RCC 7860 (cell line): ENCODE results near the gene GALNT9.
"Not testable (repeated sequence)": the region's sequence is repeated elsewhere in the genome, so short reads cannot be mapped to it uniquely, and the experiment has no call there.

Experiments used
- DNase-seq: peaks from one replicate; pipeline ENCODE4 v3.0.0-alpha.2; 2015; ENCODE audit warnings: low spot score
- FAIRE-seq: peaks from 2 replicates; lab custom pipeline; 2012; peaks lifted over from hg19 to GRCh38; lab: Jason Lieb, UNC

Gene GALNT9

GRCh38 chr12:132257206-132257954 is 72.0 kb downstream of the GALNT9 start:
- DNase-seq (no peak), FAIRE-seq (no peak)

- DNase-seq (no peak), FAIRE-seq (no peak)
Measured at GRCh38 chr12:132256646-132257045, 72.7 kb downstream of the GALNT9 start.

DNA sequence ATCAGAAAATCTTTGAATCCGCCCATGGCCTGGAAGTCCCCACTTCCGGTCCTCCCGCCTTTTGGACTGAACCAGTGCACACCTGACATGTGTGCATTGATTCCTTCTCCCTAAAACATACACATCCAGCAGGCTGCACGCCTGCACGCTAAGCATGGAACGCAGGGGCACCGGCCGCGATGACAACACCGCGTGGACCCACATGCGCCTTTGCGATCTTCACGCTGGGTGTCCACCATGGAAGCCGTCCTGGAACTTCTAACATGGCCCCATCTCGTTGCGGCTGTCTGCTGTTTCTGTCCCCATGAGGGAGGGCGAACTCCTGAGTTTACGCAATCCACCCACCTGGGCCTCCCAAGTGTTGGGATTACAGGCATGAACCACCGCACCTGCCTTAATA is 73.7 kb downstream of the GALNT9 start:
- DNase-seq = no peak
- FAIRE-seq = no peak

- DNase-seq (no peak), FAIRE-seq (no peak)
Measured at GRCh38 chr12:132253698-132254480, 75.5 kb downstream of the GALNT9 start.

DNA sequence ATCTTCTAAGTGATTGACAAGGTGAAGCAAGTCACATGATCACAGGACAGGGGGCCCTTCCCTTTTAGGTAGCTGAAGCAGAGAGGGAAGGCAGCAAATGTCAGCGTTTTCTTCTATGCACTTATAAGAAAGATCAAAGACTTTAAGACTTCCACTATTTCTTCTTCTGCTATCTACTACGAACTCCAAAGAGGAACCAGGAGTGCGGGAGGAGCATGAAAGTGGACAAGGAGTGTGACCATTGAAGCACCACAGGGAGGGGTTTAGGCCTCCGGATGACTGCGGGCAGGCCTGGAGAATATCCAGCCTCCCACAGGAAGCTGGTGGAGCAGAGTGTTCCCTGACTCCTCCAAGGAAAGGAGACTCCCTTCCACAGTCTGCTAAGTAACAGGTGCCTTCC is 76.4 kb downstream of the GALNT9 start:
- not testable (repeated sequence) for DNase-seq, FAIRE-seq

DNA sequence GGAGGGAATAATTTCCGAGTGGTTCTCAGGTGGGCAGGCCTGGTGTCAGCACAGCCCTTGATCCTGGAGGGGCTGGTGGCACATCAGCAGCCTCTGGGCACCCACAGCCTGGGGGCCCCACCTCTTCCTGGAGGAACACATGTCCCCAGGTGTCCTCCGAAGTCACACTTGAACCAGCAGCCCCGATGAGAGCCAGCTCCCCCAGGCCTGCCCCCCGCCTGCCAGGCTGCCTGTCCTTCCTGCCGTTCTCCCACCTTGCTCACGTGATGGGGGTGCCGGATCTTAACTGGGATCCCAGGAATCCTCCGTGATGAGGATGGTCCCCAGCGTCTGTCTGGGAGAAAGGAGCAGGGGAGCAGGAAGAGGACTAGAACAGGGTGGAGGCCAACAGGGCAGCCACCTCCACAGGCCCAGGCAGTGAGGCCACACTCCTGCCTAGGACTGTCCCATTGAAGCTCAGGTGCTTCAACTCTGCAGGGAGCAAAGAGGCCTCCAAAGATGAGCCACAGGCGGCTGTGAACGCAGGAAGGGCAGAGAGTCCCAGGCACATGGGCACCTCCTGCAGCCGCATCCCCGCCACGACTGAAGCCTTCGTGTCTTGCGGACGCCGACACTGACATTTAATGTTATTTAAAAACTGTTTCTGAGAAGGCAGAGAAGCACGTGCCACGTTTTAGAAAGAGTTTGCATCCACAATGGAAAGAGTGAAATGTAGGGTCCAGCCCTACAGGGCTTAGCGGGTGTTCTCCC is 77.5 kb downstream of the GALNT9 start:
- FAIRE-seq (no peak), DNase-seq (no peak)

GRCh38 chr12:132251310-132251709 is 78.1 kb downstream of the GALNT9 start:
- no peak for FAIRE-seq

DNA sequence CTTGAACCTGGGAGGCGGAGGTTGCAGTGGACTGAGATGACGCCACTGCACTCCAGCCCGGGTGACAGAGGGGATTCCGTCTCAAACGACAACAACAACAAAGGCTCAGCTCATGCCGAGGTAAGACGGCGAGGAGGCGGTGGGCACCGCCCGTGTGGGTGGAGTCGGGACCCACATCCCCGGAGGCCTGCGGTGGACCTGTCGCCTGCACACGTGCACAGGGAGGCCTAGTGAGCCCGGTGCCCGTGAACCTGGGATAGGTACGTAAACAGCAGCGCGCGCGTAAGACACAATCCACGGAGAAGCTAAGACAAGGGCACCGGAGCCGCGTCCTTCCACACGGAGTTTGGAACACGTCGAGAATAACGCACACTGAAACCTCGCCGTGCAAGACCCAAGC is 78.7 kb downstream of the GALNT9 start:
- FAIRE-seq = no peak

More at GRCh38 chr12:132251310-132251709, 78.1 kb downstream of the GALNT9 start:
- DNase-seq = no peak

DNA sequence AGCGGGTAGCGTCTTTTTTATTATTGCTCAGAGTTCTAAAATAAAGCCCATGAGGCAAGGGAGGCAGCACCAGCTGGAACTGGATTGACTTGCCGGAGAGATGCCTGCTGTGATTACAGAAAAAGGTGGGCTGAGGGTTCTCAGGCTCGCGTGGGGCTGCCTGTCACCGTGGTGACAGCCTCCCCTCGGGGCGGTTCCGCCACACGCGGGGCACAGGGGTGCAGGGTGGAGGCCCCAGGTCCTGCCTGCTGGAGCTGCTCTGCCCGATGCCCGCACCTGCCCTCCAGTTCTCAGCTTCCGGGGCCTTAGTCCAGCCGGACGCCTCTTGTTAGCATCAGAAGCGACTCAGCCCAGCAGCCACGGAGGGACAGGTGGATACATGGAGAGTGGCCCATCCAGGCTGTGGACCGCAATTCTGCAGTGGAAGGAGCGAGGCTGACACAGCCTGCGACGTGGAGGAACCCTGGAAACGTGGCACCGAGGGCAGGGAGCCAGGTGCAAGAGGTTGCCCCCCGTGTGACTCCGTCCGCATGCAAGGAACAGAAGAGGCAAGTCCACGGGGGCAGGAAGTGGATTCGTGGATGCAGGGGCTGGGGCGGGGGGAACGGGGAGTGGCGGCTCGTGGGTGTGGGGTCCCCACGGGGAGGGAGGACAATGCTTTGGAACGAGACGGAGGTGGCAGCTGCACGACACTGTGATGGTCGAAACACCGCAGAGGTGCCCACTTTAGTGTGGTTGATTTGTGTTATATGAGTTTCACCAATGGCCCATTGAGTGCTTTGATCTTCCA is 79.5 kb downstream of the GALNT9 start:
- DNase-seq (no peak), FAIRE-seq (no peak)

More for the DNA sequence above, 78.7 kb downstream of the GALNT9 start:
- no peak for DNase-seq

DNA sequence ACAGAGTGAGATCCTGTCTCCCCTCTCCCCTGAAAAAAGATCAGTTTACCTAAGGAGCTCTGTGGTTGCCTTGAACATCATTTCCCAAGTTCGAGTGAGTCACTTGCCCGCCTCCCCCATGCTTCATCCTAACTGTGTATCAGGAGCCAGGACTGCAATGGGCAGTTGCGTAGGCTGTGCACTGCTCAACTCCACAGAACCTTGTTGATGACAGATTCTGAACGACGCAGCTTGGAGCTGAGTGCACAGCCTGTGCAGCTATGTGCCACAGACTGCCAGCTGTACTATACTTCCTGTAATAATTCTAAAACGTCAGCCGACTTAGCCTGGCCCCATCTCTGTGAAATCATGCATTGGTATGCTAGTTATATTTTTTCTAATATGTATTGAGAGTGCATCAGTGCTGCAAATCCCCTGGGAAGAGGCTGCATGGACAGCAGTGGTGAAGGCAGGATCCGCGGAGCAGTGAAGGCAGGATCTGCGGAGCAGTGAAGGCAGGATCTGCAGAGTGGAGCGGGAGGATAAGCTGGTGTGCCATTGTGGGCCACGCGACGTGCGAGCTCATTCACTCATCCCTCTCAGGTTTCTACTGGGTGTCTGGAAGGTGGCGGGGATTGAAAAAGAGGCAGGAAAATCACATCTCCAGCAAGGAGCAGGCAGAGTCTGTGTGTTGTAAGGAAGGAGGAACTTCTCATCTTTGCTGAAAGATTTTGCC is 80.8 kb downstream of the GALNT9 start:
- no peak for FAIRE-seq
- peak; percentile 8 for DNase-seq

DNA sequence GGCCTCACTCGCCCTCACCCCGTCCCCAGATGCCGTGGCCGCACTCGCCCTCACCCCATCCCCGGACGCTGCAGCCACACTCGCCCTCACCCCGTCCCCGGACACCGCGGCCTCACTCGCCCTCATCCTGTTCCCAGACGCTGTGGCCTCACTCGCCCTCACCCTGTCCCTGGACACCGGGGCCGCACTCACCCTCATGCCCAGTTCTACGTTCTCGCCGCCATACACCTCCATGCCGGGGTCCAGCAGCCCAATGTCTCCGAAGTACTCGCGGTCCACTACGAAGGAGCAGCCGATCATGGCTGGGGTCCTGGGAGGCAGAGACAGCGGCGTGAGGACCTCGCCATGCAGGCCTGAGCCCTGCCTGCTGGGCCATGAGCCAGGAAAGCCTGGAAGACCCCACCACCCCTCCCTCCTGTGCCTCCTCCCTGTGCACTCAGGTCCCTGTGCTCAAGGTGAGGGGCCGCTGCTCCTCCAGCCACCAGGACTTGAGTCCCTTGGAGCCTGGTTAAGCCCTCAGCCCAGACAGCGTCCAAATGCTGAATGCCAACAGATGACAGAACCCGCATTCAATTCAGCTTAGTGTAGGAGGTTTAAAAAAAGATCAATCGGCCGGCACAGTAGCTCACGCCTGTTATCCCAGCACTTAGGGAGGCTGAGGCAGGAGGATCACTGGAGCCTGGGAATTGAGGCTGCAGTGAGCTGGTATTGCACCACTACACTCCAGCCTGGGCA is 81.5 kb downstream of the GALNT9 start:
- no peak for FAIRE-seq

GRCh38 chr12:132246997-132247717 is 82.2 kb downstream of the GALNT9 start:
- FAIRE-seq (no peak), DNase-seq (no peak)

More for the DNA sequence above, 81.5 kb downstream of the GALNT9 start:
- no peak for DNase-seq

DNA sequence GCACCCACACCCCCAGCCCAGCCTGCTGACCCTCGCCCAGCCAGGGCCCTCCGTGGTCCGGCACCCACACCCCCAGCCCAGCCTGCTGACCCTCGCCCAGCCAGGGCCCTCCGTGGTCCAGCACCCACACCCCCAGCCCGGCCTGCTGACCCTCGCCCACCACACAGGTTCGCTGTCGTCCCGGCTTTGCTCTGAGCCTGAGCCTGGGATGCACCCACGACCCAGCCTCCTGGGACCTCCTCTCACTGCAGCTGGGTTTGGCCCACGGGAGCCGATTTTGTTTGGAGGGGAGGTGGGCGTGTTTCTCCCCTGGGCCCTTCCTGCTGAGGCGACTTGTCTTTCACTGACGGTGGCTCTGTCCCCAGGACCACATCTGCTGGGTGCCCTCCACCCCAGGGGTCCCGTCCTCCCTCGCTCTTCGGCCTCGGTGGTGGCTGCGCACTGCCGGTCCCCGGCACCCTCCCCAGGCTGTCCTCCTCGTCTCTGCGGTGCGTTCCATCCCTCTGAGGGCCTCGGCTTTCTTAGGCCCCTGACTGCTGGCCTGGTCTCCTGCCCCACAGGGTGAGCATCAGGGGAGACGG is 83.8 kb downstream of the GALNT9 start:
- FAIRE-seq = no peak
- no peak for DNase-seq

GRCh38 chr12:132244724-132245295 is 84.6 kb downstream of the GALNT9 start:
- FAIRE-seq (no peak), DNase-seq (no peak)

DNA sequence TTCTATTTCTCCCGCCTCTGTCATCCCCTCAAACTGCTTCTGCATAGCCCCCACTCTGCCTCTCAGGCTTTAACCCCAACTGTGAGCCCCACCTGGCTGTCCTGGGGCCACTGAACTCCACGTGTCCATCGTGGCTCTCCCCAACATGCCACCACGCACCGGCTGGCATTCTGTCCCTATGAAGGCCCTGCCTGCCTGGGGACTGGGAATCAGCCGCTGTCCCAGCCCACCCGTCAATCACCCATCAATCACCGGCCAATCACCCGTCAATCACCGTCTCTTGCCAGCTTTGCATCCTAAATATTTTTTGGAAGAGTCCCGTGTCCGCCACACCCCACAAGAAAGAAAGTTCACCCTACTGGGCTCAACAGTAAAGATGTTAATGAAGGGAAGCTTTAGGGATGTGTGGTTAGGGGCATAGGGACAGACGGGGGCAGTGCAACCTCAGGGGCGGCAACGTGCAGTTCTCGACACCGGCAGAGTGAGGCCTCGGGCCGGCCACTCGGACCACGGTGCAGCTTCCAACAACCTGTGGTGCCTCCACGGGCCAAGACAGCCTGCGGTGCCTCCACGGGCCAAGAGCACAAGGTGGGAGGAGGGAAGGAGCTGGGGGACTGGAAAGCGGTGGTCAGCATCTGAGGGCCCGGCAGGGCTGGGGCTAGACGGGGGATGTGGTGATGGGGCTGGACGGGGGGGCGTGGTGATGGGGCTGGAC is 85.6 kb downstream of the GALNT9 start:
- no peak for FAIRE-seq

GRCh38 chr12:132243171-132243570 is 86.2 kb downstream of the GALNT9 start:
- DNase-seq, FAIRE-seq: not testable (repeated sequence)

More for the DNA sequence above, 85.6 kb downstream of the GALNT9 start:
- DNase-seq = no peak

- DNase-seq, FAIRE-seq: not testable (repeated sequence)
Measured at GRCh38 chr12:132240669-132241007, 88.8 kb downstream of the GALNT9 start.
